NCI-H1105 treated with DMSO at 0.1 percent for 48 hours (cell line): ENCODE data around the gene MDC1.
A peak's percentile ranks its signal among the peaks of the same experiment; 100 is the strongest.
"Not testable (repeated sequence)": the region's sequence is repeated elsewhere in the genome, so short reads cannot be mapped to it uniquely, and the experiment has no call there.

ENCODE experiments used
- DNase-seq: peaks from one replicate; lab custom pipeline; 2025; lab: John Stamatoyannopoulos, UW

The MDC1 gene

GRCh38 chr6:30717129-30717844, at the start of gene MDC1:
Gene MDC1 (minus strand): TSS chr6:30717281. CDS start chr6:30715175, 2,106 bp downstream.
- peak; percentile 100 for DNase-seq

- no peak for DNase-seq
Measured at GRCh38 chr6:30766461-30767157, 49.5 kb upstream of the MDC1 start.

GRCh38 chr6:30765495-30765894, 48.4 kb upstream of the MDC1 start:
- DNase-seq = not testable (repeated sequence)

- not testable (repeated sequence) for DNase-seq
Measured at GRCh38 chr6:30764490-30765043, 47.5 kb upstream of the MDC1 start.

GRCh38 chr6:30763618-30764489, 46.8 kb upstream of the MDC1 start:
- DNase-seq = no peak

- no peak for DNase-seq
Measured at GRCh38 chr6:30763155-30763617, 46.1 kb upstream of the MDC1 start.

GRCh38 chr6:30761791-30762429, 44.8 kb upstream of the MDC1 start:
- no peak for DNase-seq

GRCh38 chr6:30760549-30760948, 43.5 kb upstream of the MDC1 start:
- DNase-seq = no peak

- no peak for DNase-seq
Measured at GRCh38 chr6:30759575-30760239, 42.6 kb upstream of the MDC1 start.

GRCh38 chr6:30757261-30757904, 40.3 kb upstream of the MDC1 start:
- no peak for DNase-seq

GRCh38 chr6:30756405-30757003, 39.4 kb upstream of the MDC1 start:
- not testable (repeated sequence) for DNase-seq

GRCh38 chr6:30754631-30755030, 37.5 kb upstream of the MDC1 start:
- DNase-seq = no peak

GRCh38 chr6:30752157-30752927, 35.3 kb upstream of the MDC1 start:
- DNase-seq = peak; percentile 5

GRCh38 chr6:30750379-30750668, 33.2 kb upstream of the MDC1 start:
- DNase-seq = no peak

- DNase-seq = no peak
Measured at GRCh38 chr6:30749554-30750378, 32.7 kb upstream of the MDC1 start.

GRCh38 chr6:30748851-30749540, 31.9 kb upstream of the MDC1 start:
- no peak for DNase-seq

- no peak for DNase-seq
Measured at GRCh38 chr6:30747902-30748769, 31.1 kb upstream of the MDC1 start.
